Neutrophil (primary cell): ENCODE measurements around the gene ELF4.
A peak's percentile ranks its signal among the peaks of the same experiment; 100 is the strongest.

Experiments used
- H3K27ac ChIP-seq: fragments of 200-600 bp; sonication (generic); 2 replicates; pipeline ENCODE4 v1.5.1; 2016; ENCODE audit warnings: mild to moderate bottlenecking, moderate library complexity
- H3K27me3 ChIP-seq: fragments of 200-600 bp; sonication (generic); 2 replicates; pipeline ENCODE4 v1.6.0; 2016; ENCODE audit warnings: mild to moderate bottlenecking
- H3K36me3 ChIP-seq: fragments of 200-600 bp; sonication (generic); 2 replicates; pipeline ENCODE4 v1.5.1; 2017
- H3K4me1 ChIP-seq, 2 experiments: fragments of 200-600 bp in 1 of 2; sonication (generic) in 1 of 2; 1 replicate in 1 of 2; 2 replicates in 1 of 2; pipeline versions ENCODE4 v1.5.1 to v1.6.1; 2013 to 2016; ENCODE audit warnings: low read depth in 1 of 2, low read length in 1 of 2, mild to moderate bottlenecking in 1 of 2, moderate library complexity in 1 of 2; ENCODE audit not compliant: control insufficient read depth in 1 of 2, insufficient read depth in 1 of 2
- H3K4me3 ChIP-seq, 2 experiments: fragments of 200-600 bp in 1 of 2; sonication (generic) in 1 of 2; 1 replicate in 1 of 2; 2 replicates in 1 of 2; pipeline ENCODE4 v1.5.1; 2013 to 2016; ENCODE audit warnings: low read depth in 1 of 2, low read length in 1 of 2, mild to moderate bottlenecking in 1 of 2, moderate library complexity in 1 of 2
- H3K9me3 ChIP-seq: fragments of 200-600 bp; sonication (generic); 2 replicates; pipeline ENCODE4 v1.5.1; 2016
- TF ChIP-seq, protein P1 (sequence below): fragments of 200-600 bp; sonication (generic); IDR thresholded peaks from 2 replicates; pipeline ENCODE4 v1.5.1; 2016; ENCODE audit warnings: antibody characterized with exemption

Gene ELF4

DNA sequence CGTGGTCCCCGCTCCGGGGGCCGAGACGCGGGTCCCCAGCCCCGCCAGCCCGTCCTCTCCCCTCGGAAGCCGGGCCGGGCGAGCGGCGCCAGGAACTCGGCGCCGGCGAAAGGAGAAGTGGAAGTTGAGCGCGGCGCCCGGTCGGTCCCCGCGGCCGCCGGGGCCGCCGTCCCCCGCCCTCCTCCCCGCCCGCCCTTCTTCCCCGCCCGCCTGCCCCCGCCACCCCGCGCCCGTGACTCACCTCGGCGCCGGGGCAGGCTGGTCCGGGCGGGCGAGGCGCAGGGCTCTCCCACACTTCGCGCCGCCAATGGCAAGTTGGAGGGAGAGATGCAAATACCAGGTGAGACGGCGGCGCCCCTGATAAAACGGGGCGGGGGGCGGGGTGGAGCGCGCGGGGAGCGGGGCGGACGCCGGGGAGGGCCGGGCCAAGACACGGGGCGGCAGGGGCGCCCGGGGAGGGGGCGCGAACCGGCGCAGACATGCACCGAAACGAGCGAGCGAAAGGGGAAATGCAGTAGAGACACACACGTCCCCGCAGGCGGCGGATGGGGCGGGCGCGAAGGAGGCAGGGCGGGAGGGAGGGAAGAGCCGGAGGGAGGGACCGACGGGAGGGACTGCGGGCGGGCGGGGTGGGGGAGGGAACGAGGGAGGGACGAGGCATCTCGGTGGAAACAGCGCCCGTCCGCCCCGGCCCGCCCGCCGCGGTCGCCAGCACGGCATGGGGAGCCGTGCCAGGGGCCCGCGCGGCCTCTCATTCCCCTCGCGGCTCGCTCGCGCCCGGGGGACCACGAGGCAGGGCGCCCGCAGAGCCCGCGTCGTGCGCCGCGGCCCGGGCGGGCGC is at the start of gene ELF4:
ELF4 (minus strand) TSS at position 119 of the 841 bp plus-strand sequence. CDS start 29,167 bp downstream, outside the sequence.
- H3K9me3 ChIP-seq = no peaks in the 10 kb centered on the region
- TF ChIP-seq, protein P1, sequence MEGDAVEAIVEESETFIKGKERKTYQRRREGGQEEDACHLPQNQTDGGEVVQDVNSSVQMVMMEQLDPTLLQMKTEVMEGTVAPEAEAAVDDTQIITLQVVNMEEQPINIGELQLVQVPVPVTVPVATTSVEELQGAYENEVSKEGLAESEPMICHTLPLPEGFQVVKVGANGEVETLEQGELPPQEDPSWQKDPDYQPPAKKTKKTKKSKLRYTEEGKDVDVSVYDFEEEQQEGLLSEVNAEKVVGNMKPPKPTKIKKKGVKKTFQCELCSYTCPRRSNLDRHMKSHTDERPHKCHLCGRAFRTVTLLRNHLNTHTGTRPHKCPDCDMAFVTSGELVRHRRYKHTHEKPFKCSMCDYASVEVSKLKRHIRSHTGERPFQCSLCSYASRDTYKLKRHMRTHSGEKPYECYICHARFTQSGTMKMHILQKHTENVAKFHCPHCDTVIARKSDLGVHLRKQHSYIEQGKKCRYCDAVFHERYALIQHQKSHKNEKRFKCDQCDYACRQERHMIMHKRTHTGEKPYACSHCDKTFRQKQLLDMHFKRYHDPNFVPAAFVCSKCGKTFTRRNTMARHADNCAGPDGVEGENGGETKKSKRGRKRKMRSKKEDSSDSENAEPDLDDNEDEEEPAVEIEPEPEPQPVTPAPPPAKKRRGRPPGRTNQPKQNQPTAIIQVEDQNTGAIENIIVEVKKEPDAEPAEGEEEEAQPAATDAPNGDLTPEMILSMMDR = no peak
- peak within 1 kb of the TSS; percentile 97 for H3K27ac ChIP-seq
- H3K27me3 ChIP-seq = no peaks in the 10 kb centered on the region
- H3K36me3 ChIP-seq = no peaks in the 10 kb centered on the region
- H3K4me1 ChIP-seq = peaks cover 38 to 41% of the 10 kb centered on the region in 2 experiments
- H3K4me3 ChIP-seq = peak within 1 kb of the TSS; percentile 70 to 84

DNA sequence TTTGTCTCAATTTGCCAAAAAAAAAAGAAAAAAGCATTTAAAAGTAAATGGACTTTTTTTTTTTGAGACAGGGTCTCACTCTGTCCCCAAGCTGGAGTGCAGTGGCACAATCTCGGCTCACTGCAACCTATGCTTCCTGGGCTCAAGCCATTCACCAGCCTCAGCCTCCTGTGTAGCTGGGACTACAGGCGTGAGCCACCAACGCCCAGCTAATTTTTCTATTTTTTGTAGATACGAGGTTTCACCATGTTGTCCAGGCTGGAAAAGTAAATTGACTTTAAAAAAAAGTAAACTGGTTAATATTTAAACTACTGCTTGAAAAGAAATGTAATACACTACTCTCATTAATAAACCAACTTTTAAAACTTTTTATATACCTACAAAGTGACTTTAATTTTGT is 49.5 kb upstream of the ELF4 start:
- H3K4me3 ChIP-seq = no peak overlapping the region
- no peaks in the 10 kb centered on the region for H3K27me3 ChIP-seq
- peaks cover 0 to 6% of the 10 kb centered on the region in 2 experiments for H3K4me1 ChIP-seq
- H3K9me3 ChIP-seq = no peaks in the 10 kb centered on the region
- no peaks in the 10 kb centered on the region for H3K36me3 ChIP-seq
- no peak overlapping the region for H3K27ac ChIP-seq
- TF ChIP-seq, protein P1 = no peak

DNA sequence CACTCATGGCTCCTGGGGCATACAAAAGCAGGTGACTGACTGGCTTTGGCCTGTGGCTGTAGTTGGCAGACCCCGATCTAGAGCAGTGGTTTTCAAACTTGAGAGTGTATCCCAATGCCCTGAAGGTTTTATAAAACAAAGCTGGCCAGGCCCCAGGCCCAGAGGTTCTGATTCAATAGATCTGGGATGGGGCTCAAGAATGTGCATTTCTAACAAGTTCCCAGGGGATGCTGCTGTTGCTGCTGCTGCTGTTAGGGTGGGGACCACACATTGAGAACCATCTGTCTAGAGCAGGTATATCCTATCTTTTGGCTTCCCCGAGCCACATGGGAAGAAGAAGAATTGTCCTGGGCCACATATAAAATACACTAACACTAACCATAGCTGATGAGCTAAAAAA is 48.0 kb upstream of the ELF4 start:
- Histone ChIP-seq H3K4me3 (no peak overlapping the region), H3K27ac (no peak overlapping the region), H3K4me1 (no peaks in the 10 kb centered on the region), H3K9me3 (no peaks in the 10 kb centered on the region), H3K36me3 (no peaks in the 10 kb centered on the region), H3K27me3 (no peaks in the 10 kb centered on the region)
- TF ChIP-seq, protein P1 = no peak

DNA sequence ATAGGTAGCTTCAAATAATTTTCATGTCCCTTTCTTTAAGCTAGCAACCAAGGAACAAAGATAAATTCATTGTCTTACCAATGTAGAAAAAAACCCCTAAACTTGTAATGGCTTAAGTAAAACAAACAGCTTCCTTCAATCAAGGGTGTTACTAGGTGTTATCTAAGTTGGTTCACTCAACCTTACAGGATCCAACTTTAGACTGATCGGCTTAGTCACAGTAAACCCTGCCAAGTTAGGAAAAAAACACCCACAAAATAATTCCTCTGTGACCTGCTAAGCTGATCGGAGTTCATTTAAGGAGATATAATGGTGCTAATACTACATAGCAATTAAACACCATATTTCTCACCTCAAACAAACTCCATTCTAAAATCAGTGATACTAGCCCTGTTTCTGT is 45.3 kb upstream of the ELF4 start:
- Histone ChIP-seq H3K27me3 (no peaks in the 10 kb centered on the region), H3K4me1 (no peaks in the 10 kb centered on the region), H3K36me3 (no peaks in the 10 kb centered on the region), H3K27ac (no peak overlapping the region), H3K4me3 (no peak overlapping the region), H3K9me3 (no peaks in the 10 kb centered on the region)
- TF ChIP-seq, protein P1 = no peak

DNA sequence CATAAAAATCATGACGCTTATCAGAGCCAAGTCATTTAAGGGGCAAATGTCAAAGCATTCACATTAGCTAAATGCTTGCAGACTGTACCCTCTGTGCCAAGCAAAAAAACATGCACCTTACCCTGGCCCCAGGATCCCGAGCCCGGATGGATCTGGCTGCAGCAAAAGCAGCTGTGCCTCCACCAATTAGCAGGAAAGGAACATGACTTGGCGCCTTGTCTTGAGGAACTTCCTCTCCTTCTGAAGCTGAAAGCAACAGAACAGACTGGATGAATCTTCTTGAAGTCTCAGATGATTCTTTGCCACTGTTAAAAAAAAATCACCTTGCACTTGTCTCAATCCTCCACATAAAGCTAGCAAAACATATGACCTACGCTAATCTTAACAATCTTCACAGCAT is 37.3 kb upstream of the ELF4 start:
- Histone ChIP-seq H3K27ac (peak overlapping the region; percentile 44), H3K4me1 (peaks cover 0 to 7% of the 10 kb centered on the region in 2 experiments), H3K36me3 (no peaks in the 10 kb centered on the region), H3K9me3 (no peaks in the 10 kb centered on the region), H3K4me3 (no peak overlapping the region), H3K27me3 (no peaks in the 10 kb centered on the region)
- TF ChIP-seq, protein P1 = no peak
